Suprapubic skin (tissue), 4 donors: Measurements from ENCODE around the gene PRSS57.

Experiments
- CTCF ChIP-seq, 2 donors: fragments of 200-600 bp in 1 of 2; fragments of 450-650 bp in 1 of 2; sonication (generic) in 1 of 2; IDR thresholded peaks; one replicate each; pipeline ENCODE4 v1.5.1; 2016 to 2019; ENCODE audit warnings: antibody characterized with exemption in 2 of 2, mild to moderate bottlenecking in 1 of 2, moderate library complexity in 1 of 2
- EP300 ChIP-seq: sonication (generic); formaldehyde crosslinking; IDR thresholded peaks from one replicate; pipeline ENCODE4 v1.6.1; 2017; ENCODE audit warnings: antibody characterized with exemption
- POLR2A ChIP-seq, 2 donors: fragments of 450-650 bp; IDR thresholded peaks; one replicate each; pipeline ENCODE4 v1.6.1; 2017; ENCODE audit warnings: antibody characterized with exemption in 2 of 2, mild to moderate bottlenecking in 2 of 2, moderate library complexity in 2 of 2
- POLR2AphosphoS5 ChIP-seq, 3 donors: sonication (generic); formaldehyde crosslinking; IDR thresholded peaks; one replicate each; pipeline ENCODE4 v1.6.1; 2017; ENCODE audit warnings: antibody characterized with exemption in 3 of 3

- TF ChIP-seq CTCF (IDR thresholded peaks at IDR 0.05) (no peak), POLR2AphosphoS5 (IDR thresholded peaks at IDR 0.05) (no peak), POLR2A (IDR thresholded peaks at IDR 0.05) (no peak), EP300 (no peak)
Observed at GRCh38 chr19:734716-735115, 39.5 kb upstream of the PRSS57 start.
